Activated T-helper 1 cell treated with anti-CD3 and anti-CD28 coated beads, Interleukin-12 subunit alpha, Interleukin-12 subunit beta, Interleukin-2, Interleukin-4 antibody, amounts not matched to agents 30 ng/mL and 10 ng/mL and 1 ng/mL, durations not matched to agents 14 hours and 24 hours and 36 hours (primary cell): ENCODE measurements around the gene CFAP410. TPM values are rescaled to one million over a fixed set of nuclear protein-coding genes. Genes with fewer than 3 reads are reported as not detected.

Experiments
- DNase-seq: peaks from one replicate; pipeline ENCODE4 v3.0.0; 2021; ENCODE audit warnings: low spot score
- H3K27ac Mint-ChIP-seq: one replicate; pipeline ENCODE4 v1.8.0; 2021; ENCODE audit warnings: mild to moderate bottlenecking, mixed read lengths
- H3K27me3 Mint-ChIP-seq: one replicate; pipeline ENCODE4 v1.8.0; 2022; ENCODE audit warnings: mild to moderate bottlenecking, moderate library complexity, mixed read lengths; ENCODE audit not compliant: insufficient read depth
- H3K36me3 Mint-ChIP-seq: one replicate; pipeline ENCODE4 v1.8.0; 2021; ENCODE audit warnings: low read depth, mixed read lengths
- H3K4me1 Mint-ChIP-seq: one replicate; pipeline ENCODE4 v1.8.0; 2021; ENCODE audit warnings: low read depth, mixed read lengths
- H3K4me3 Mint-ChIP-seq: one replicate; pipeline ENCODE4 v1.8.0; 2021; ENCODE audit warnings: mild to moderate bottlenecking, moderate library complexity, mixed read lengths
- H3K9me3 Mint-ChIP-seq: one replicate; pipeline ENCODE4 v1.8.0; 2021; ENCODE audit warnings: mixed read lengths
- intact Hi-C: fragments of 100-400 bp; cut with micrococcal nuclease; formaldehyde crosslinking; loops from one replicate; pipeline ENCODE4 v1.15.1; 2024
- total RNA-seq: library from RNA; stranded (reverse); gene quantifications from 2 replicates; pipeline ENCODE4 v1.2.3, GENCODE V29; 2022

Gene CFAP410
- total RNA-seq, 1 donor from 2014 or later, result 17.8 TPM

DNA sequence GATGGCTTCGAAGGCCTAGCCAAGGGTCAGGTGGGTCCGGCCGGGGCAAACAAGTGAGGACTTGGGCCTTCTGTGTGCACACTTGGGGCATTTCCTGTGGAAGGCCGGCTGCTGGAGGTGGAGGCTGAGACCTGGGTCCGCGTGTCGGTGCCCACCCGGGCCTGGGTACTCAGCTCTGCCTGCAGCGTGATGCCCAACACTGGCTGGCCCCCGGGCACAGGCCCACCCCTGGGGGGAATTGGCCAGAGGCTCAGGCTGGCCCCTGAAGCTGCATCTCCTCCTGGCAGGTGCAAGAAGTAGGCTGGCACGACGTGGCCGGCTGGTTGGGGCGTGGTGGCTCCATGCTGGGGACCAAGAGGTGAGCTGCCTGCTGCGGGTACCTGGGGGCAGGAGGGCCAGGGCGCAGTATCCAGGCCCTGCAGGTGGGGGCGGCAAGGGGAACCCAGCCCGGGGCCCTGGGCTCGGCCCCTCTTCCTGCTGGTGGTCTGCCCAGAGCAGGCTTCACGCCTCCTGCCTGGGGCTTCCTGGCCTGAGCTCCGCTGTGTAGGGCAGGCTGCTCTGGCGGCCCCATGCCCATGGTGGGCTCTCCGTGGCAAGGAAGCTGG is 17.2 kb downstream of the CFAP410 start:
- H3K27me3 Mint-ChIP-seq, result no peaks in the 10 kb centered on the region
- DNase-seq, result no peak
- H3K27ac Mint-ChIP-seq, result no peak overlapping the region
- no peaks in the 10 kb centered on the region for H3K9me3 Mint-ChIP-seq
- intact Hi-C loops, result no loop called here
- H3K4me1 Mint-ChIP-seq, result no peaks in the 10 kb centered on the region
- H3K4me3 Mint-ChIP-seq, result no peak overlapping the region
- peaks cover 4% of the 10 kb centered on the region for H3K36me3 Mint-ChIP-seq

DNA sequence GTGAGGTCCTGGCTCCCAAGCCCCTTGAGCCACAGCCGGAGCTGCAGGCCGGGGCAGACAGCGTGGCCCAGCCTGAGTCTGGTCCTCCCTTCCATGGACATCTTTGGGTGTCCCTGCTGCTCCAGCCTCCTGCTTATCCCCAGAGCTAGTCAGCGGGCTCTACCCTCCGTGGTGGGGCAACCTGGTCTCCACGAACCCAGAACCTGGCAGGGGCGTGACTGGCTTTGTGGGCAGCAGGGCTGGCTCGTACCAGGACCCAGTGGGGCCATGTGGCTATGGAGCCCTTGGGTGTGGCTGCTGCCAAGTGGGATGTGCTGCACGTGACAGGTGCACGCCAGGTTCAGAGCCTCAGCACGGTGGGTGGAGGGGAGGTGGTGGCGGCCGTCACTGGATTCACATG is 18.3 kb downstream of the CFAP410 start:
- intact Hi-C loops, result no loop called here
- H3K27me3 Mint-ChIP-seq, result no peaks in the 10 kb centered on the region
- H3K36me3 Mint-ChIP-seq, result peaks cover 9% of the 10 kb centered on the region
- H3K9me3 Mint-ChIP-seq, result no peaks in the 10 kb centered on the region
- H3K4me3 Mint-ChIP-seq, result no peak overlapping the region
- H3K4me1 Mint-ChIP-seq, result no peaks in the 10 kb centered on the region
- no peak overlapping the region for H3K27ac Mint-ChIP-seq
- DNase-seq, result no peak

DNA sequence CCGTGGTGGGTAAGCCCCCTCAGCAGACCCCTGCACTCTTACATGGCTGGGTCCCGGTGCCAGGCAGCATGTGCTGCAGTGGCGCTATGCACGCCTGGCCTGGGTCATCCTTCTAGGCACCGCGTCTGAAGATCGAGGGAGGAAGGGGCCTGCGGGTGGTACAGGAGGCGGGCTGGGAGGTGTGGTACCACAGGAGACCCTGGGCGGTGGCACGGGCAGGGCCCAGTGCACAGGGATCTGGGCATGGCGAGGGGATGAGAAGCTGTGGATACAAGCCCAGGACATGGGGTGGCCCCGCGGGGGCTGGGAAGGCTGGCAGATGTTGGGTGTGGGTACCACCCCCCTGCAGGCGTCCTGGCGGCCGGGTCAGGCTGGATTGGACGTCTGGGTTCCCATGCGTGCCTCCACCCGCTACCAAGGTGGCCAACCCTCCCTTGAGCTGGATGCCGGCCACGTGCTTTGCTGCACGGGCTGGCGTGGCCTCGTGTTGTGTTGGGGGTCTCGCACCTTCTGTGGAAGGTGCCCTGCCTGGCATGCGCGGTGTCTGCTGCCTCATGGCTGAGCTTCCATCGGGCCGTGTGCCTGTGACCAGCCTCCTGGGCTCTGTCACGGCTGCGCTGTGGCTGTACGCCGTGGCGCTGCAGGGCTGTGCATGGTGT is 19.7 kb downstream of the CFAP410 start:
- Mint-ChIP-seq H3K9me3 (no peaks in the 10 kb centered on the region), H3K4me1 (no peaks in the 10 kb centered on the region), H3K4me3 (no peak overlapping the region), H3K27ac (no peak overlapping the region), H3K27me3 (no peaks in the 10 kb centered on the region), H3K36me3 (peaks cover 9% of the 10 kb centered on the region)
- DNase-seq, result no peak
- intact Hi-C loops, result no loop called here

DNA sequence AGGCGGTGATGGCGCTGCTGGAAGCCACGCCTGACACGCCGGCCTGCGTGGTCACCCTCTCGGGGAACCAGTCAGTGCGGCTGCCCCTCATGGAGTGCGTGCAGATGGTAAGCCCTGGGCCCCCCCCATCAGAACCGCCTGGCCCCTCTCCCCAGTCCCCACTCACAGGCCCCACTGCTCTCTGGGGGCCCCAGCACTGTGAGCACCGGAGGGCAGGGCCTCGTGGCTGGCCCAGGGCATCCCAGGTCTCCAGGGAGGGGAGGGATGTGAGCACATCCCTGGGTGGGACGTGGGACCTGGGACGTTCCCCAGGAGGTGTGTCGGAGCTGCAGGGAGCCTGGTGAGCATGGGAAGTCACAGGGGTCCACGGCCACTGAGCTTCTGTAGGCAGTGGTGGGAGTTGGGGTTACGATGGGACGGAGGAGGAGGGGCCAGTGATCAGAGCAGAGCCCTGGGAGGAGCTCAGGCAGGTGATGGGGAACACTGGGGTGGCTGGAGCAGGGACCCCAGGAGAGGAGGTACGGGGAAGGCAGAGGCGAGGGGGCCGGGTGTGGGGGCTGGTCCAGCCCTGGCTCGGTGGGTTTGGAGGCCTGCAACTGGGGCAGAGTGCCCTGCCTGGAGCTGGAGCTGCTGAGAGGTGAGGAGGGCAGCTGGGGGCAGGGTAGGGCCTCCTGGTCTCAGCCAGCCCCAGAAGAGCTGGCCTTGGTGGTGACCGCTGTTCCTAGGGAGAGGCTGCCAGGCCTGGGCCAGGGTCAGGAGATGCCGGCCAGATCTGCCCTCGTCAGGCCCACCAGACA is 20.5 kb downstream of the CFAP410 start:
- Mint-ChIP-seq H3K4me3 (no peak overlapping the region), H3K4me1 (no peaks in the 10 kb centered on the region), H3K9me3 (no peaks in the 10 kb centered on the region), H3K27ac (no peak overlapping the region), H3K36me3 (peaks cover 9% of the 10 kb centered on the region), H3K27me3 (no peaks in the 10 kb centered on the region)
- no peak for DNase-seq
- intact Hi-C loops, result no loop called here

DNA sequence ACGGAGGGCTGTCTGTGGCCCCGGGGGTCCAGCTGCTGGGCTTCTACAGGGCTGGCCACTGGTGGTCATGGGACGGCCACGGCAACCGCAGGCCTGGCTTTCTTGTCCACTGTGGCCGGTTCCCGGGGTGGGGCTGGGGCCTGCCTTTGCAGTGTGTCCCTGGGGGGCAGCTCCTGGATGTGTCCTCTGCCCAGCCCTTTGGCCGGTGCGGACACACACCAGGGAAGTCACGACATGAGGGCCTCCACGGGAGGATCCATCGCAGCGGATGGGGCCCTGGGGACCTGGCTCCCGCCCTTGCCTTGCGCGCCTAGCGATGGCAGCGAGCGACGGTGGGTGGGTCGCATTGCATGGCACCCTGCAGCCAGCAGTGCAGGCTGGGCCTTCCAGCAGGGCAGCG is 21.3 kb downstream of the CFAP410 start:
- Mint-ChIP-seq H3K9me3 (no peaks in the 10 kb centered on the region), H3K4me3 (no peak overlapping the region), H3K27me3 (no peaks in the 10 kb centered on the region), H3K4me1 (no peaks in the 10 kb centered on the region), H3K27ac (no peak overlapping the region), H3K36me3 (peaks cover 6% of the 10 kb centered on the region)
- intact Hi-C loops, result no loop called here
- no peak for DNase-seq

DNA sequence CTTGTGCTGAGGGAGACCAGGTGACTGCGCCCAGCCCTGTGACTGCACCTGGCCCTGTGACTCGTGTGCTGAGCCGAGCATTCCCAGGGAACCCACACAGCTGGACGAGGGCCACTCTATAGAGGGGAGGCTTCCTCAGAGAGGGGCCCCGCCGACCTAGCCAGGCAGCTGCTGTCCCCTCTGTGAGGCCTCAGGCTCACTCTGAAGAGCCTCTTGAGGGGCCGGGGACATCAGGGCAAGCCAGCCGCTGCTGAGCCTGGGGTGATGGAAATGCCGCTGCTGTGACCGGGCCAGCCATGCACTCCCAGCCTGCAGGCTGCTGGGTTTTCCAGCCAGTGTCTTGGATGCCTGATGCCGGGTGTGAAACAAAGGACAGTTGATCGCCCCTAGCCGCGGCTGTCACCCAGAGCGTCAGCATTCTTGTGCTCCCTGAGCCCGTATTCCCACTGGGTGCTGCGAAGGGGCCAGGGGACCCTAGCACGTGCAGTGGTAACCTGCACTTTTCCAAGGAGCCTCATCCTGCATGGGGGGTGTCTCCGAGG is 21.9 kb downstream of the CFAP410 start:
- Mint-ChIP-seq H3K27me3 (no peaks in the 10 kb centered on the region), H3K27ac (no peak overlapping the region), H3K9me3 (no peaks in the 10 kb centered on the region), H3K4me3 (no peak overlapping the region), H3K36me3 (peaks cover 6% of the 10 kb centered on the region), H3K4me1 (no peaks in the 10 kb centered on the region)
- DNase-seq, result no peak
- intact Hi-C loops, result no loop called here

DNA sequence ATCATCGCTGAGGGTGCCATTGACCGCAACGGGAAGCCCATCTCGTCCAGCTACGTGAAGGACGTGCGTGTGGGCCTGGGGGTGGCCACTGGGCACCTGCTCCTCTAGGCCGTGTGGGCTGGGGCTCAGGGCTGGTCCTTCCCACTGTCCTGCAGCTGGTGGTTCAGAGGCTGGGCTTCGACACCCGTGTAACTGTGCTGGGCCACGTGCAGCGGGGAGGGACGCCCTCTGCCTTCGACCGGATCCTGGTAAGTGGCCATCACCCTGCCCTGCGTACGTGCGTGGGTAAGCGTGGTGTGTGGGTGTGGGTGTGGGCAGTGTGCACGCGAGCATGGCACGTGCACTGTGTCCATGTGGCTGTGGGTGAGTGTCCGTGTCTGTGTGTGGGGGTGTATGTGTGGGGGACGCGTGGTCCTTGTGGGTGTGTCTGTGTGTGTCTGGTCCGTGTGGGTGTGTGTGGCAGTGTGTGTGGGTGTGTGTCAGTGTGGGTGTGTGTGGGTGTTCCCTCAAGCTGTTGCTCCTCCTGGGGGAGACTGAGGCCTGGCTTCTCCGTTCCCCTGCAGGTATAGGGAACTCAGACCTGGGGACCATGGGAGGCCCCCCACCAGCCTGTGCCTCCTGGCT is 22.8 kb downstream of the CFAP410 start:
- H3K27ac Mint-ChIP-seq, result no peak overlapping the region
- H3K36me3 Mint-ChIP-seq, result peaks cover 5% of the 10 kb centered on the region
- H3K9me3 Mint-ChIP-seq, result no peaks in the 10 kb centered on the region
- H3K27me3 Mint-ChIP-seq, result no peaks in the 10 kb centered on the region
- no peaks in the 10 kb centered on the region for H3K4me1 Mint-ChIP-seq
- H3K4me3 Mint-ChIP-seq, result no peak overlapping the region
- intact Hi-C loops, result no loop called here
- no peak for DNase-seq

DNA sequence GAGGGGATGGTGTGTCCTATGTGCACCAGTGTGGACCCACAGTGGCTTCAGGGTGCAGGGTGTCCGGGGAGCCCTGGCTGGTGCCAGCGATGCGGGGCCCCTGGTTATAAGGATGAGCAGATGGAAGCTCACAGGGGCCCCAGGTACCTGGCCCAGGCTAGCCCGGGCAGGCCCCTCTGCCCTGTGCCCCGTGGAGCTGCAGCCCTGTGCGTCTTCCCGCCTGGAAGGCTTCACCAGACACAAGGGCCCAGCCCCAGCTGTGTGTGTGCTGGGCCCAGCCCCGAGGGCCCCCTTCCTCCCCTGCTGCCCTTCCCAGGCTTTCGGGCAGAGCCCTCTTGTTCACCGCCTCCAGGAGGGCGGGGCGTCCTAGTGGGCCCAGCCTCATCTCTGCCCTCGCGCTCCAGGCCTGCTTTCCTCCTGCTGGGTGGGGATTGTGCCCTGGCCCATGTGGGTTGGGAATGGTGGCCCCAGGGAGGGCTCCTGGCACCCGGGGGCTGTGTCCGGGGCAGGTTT is 23.4 kb downstream of the CFAP410 start:
- intact Hi-C loops, result no loop called here
- H3K4me1 Mint-ChIP-seq, result no peaks in the 10 kb centered on the region
- DNase-seq, result no peak
- no peaks in the 10 kb centered on the region for H3K27me3 Mint-ChIP-seq
- no peak overlapping the region for H3K4me3 Mint-ChIP-seq
- H3K9me3 Mint-ChIP-seq, result no peaks in the 10 kb centered on the region
- H3K36me3 Mint-ChIP-seq, result peaks cover 11% of the 10 kb centered on the region
- no peak overlapping the region for H3K27ac Mint-ChIP-seq

DNA sequence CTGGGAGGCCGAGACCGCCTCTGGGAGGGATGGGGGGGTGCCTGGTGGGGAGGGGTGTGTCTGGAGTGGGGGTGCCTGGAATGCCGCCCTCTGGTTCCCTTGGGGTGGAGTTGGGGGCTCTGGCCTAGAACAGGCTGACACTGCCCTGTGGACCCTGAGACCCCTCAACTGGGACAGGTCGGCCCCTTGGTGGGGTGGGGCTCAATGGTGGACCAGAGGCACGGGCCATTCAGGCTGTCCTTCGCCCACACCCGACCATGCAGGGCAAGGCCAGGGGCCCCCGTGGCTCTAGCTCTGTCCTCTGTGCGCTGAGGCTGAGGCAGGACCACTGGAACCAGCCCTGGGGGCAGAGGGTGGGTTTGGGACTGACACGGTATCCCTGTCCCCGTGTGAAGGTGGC is 24.6 kb downstream of the CFAP410 start:
- H3K27me3 Mint-ChIP-seq, result no peaks in the 10 kb centered on the region
- peaks cover 11% of the 10 kb centered on the region for H3K36me3 Mint-ChIP-seq
- H3K4me3 Mint-ChIP-seq, result no peak overlapping the region
- H3K27ac Mint-ChIP-seq, result no peak overlapping the region
- H3K4me1 Mint-ChIP-seq, result no peaks in the 10 kb centered on the region
- H3K9me3 Mint-ChIP-seq, result no peaks in the 10 kb centered on the region
- DNase-seq, result no peak
- intact Hi-C loops, result no loop called here

DNA sequence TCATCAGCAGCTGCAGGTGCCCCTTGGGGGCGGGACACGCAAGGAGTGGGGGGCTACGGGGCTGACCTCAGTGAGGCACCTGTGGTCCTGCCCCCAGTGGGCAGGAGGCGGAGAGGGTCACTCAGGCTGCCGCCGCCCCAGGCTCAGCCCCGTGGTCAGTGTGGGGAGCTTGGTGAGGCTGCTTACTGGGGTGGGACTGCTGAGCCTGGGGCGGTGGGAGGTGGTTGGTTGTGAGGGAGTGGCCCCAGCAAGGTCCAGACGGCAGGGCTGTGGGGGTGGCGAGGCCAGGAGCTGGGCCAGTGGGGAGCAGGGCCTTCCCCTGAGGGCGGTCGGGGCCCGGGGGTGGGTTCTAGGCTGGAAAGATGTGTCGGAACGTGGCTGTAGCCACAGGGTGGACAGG is 25.1 kb downstream of the CFAP410 start:
- Mint-ChIP-seq H3K36me3 (peaks cover 11% of the 10 kb centered on the region), H3K4me3 (no peak overlapping the region), H3K4me1 (no peaks in the 10 kb centered on the region), H3K9me3 (no peaks in the 10 kb centered on the region), H3K27ac (no peak overlapping the region), H3K27me3 (no peaks in the 10 kb centered on the region)
- intact Hi-C loops, result no loop called here
- DNase-seq, result no peak

DNA sequence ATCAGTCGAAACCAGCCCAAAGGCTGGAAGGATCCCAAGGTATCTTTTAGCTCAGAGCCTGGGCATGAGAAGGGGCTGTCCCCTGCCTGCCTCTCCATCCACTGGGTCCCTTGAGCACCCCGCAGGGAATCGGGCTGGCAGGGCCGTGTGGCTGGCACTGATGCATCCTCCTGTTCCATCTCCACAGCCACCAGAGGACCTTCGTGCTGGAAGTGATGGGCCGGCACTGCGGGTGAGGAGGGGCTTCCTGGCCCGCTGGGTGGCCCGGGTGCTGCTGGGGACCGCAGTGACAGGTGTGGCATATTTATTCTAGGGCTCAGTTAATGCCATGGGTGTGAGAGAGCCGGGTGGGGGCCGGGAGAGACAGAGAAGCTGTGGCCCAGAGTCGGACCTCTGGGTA is 25.7 kb downstream of the CFAP410 start:
- no peaks in the 10 kb centered on the region for H3K4me1 Mint-ChIP-seq
- no peak for DNase-seq
- intact Hi-C loops, result no loop called here
- no peaks in the 10 kb centered on the region for H3K27me3 Mint-ChIP-seq
- H3K4me3 Mint-ChIP-seq, result no peak overlapping the region
- no peak overlapping the region for H3K27ac Mint-ChIP-seq
- no peaks in the 10 kb centered on the region for H3K9me3 Mint-ChIP-seq
- peaks cover 11% of the 10 kb centered on the region for H3K36me3 Mint-ChIP-seq

DNA sequence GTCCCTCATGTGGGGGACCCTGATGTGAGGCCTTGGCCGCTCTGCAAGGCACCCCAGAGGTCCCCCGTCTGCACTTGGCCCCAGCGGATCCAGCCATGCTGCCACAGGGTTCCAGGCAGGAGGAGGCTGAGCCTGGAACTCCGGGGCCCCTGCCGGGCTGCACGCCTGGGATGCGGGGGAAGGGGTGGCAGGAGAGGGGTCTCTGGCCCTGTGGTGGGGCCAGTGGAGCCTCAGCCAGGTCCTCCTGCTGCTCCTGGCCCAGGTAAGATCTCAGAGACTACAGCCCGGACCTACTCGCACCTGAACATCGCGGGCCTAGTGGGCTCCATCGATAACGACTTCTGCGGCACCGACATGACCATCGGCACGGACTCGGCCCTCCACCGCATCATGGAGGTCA is 26.5 kb downstream of the CFAP410 start:
- H3K36me3 Mint-ChIP-seq, result peaks cover 16% of the 10 kb centered on the region
- no peak overlapping the region for H3K4me3 Mint-ChIP-seq
- H3K27ac Mint-ChIP-seq, result no peak overlapping the region
- no peaks in the 10 kb centered on the region for H3K27me3 Mint-ChIP-seq
- intact Hi-C loops, result no loop called here
- no peaks in the 10 kb centered on the region for H3K9me3 Mint-ChIP-seq
- no peak for DNase-seq
- H3K4me1 Mint-ChIP-seq, result no peaks in the 10 kb centered on the region

DNA sequence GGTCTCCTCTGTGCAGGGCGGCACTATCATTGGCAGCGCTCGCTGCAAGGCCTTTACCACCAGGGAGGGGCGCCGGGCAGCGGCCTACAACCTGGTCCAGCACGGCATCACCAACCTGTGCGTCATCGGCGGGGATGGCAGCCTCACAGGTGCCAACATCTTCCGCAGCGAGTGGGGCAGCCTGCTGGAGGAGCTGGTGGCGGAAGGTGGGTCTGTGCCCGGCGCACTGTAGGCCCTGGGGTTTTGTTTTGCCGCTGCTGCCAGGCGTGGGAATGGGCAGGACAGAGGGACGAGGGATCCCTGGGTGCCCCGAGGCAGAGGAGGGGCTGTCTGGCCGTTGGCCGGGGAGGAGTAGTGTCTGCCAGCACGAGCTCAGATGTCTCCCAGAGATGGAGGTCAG is 27.1 kb downstream of the CFAP410 start:
- H3K9me3 Mint-ChIP-seq, result no peaks in the 10 kb centered on the region
- H3K4me1 Mint-ChIP-seq, result no peaks in the 10 kb centered on the region
- H3K27me3 Mint-ChIP-seq, result no peaks in the 10 kb centered on the region
- H3K4me3 Mint-ChIP-seq, result no peak overlapping the region
- peaks cover 16% of the 10 kb centered on the region for H3K36me3 Mint-ChIP-seq
- intact Hi-C loops, result no loop called here
- no peak for DNase-seq
- no peak overlapping the region for H3K27ac Mint-ChIP-seq
